HG03354 (cell line): Measurements from ENCODE around the gene RASGEF1C.

Experiments
- ATAC-seq: cut with Tn5 transposase; IDR thresholded peaks from one replicate; pipeline ENCODE4 v1.9.1; 2021; ENCODE audit warnings: mild to moderate bottlenecking; ENCODE audit not compliant: unreplicated experiment, poor library complexity, severe bottlenecking

RASGEF1C gene

DNA sequence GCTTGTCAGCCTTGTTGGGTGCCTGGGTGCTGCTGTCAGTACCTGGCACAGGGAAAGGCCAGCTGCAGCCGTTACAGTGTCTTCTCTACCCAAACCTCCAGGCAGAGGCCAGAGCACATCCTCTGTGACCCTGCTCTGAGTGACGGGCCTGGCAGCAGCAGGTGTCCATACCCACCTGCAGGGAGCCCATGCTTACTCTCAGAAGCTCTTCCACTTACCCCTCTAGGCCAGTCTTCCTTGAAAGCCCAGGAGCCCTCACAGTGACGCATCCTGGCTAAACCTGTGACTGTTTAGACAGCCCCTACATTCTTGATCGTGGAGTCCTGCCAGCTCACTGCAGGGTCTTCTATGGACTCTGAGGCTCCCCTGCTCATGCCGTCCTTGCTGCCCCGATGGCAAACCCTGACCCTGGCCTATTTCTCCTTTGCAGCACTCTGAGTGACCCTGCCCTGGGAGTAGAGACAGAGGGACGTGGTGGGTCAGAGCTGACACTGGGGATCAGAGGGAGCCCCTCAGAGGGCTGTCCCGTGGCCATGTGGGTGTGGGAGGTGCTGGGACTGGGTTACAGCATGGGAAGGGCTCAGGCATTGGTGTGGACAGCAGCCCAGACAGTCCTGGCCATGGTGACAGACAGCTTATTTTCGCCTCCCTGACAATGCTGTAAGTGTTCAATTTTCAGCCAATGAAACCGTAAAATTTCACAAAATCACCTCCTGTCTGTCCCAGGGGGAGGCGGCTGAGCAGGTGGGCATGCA, 69.9 kb downstream of the RASGEF1C start:
- no peak for ATAC-seq

DNA sequence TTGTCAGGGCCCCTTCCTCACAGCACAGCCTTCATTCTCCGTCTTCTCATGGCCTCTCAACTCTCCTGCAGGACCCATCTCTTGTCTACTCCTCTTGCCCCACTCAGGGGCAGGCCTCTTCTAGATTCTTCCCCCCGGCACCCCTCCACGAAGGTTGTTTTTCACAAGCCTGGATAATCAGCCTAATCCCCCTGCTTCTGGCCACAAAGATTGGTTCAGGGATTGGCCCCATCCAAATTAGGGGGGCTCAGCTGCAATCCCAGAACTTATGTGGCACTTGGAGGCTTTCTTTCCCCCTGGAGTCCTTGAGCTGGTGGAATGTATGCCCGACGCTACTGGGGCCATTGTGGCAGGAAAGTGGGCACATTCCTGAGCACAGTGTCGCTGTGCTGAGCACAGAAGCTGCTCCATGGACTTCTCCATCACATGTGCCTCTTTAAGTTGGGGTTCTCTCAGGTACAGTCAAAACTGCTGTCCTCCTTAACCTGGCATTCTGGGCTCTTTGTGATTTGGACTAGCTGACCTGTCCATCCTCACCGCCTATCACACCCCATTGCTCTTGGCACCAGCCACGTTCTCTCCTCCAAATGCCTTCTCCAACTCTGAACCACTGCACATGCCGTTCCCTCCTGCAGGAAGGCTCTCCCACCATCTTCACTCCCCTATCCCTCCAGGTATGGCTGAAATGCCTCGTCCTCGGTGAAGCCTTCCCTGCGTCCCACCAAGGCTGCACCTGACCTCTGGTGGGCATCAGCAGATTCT, 70.6 kb downstream of the RASGEF1C start:
- no peak for ATAC-seq

DNA sequence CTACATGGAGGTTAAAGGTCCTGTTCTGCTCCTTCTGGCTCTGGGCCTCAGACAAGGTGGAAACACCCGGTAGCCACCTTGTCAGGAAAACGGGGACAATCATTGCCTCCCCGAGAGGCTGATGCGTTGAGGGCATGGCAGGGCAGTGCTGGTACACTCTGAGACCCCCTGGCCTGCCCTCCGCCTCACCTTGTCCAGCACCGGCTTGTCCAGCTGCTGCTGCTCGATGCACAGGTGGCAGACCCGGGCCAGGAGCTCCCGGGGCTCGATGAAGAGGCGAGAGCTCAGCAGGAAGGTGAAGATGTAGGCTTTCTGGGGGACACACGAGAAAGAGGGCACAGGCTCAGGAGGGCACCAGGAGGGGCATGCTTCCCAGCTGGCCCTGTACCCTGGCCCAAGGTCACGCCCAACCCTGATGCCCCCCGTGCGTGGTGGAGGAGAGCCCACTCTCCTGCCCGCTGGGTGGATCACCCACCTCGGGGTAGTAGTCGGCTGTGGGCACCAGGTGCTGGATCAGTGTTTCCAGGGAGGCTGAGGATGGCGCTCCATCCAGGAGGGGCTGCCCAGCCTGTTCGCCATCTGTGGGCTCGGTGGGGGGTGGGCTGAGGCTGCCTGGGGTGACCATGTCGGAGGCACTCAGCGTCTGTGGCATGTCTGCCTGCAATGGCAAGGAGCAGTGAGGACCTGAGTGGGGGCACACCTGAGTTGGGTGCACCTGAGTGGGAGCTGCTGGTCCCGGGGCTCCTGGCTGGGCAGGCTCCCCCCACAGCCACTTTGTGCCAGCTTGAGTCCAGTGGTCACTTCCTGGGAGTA, 71.4 kb downstream of the RASGEF1C start:
- no peak for ATAC-seq

DNA sequence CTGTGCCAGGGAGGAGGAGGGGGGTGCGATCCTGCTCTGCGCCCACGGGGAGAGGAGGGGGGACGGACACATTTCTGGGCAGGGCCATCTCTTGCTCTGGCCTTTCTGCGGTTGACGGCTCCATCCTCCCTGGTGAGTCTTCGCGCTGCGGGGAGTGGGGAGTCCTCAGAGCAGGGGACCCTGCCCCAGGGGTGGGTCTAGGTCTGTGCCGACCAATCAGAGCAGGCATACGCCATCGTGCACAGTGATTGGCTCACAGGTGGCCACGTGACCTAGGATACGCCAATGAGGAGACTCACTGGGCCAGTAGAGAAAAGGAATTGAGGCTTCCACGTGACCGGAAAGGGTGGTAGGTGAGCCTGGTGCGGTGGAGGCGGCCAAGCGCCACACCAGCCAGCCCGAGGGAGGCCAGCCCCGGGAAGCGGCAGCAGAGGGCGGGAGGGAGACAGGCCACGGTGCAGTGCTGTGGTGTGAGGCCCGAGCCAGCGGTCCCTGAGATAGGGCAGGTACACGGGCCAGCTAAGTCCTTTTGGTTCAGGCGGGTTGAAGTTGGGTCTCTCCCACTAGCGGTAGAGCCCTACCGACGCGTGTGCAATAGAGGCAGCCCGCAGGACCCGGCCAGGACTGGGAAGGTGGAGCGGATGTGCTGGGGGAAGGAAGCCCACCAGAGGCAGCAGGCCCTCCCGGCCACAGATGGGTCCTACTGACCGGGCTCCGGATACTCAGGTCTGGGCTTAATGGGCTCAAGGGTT, 72.2 kb downstream of the RASGEF1C start:
- no peak for ATAC-seq

DNA sequence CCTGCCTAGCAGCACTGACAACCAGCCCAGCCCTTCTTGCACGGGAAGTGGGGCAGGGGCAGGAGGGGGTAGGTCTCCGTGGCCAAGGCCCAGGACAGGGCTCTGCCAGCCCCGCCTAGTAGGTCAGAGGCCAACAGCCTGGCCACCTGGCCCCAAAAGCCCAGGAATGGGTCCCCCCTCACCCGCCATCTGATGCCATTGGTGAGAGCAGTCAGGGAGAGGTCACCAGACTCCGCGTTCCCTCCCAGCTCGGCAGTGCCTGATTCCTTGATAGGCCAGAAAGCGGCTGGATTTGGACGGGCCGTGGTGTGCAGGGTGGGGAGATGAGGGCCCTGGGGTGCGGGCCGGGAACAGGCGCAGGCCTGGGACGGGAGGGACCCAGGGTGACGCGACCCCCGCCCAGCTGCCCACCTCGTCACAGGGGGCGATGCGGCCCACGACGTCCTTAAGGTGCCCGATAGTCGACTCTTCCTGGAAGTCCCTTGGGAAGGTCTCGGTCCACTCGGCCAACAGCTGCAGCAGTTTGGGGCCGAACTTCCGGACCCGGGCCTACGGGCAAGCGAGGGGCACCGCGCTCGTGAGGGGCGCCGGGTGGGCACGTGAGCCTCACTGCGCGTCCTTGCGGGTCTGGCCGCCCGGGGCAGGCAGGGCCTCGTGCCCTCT, 72.9 kb downstream of the RASGEF1C start:
- no peak for ATAC-seq

DNA sequence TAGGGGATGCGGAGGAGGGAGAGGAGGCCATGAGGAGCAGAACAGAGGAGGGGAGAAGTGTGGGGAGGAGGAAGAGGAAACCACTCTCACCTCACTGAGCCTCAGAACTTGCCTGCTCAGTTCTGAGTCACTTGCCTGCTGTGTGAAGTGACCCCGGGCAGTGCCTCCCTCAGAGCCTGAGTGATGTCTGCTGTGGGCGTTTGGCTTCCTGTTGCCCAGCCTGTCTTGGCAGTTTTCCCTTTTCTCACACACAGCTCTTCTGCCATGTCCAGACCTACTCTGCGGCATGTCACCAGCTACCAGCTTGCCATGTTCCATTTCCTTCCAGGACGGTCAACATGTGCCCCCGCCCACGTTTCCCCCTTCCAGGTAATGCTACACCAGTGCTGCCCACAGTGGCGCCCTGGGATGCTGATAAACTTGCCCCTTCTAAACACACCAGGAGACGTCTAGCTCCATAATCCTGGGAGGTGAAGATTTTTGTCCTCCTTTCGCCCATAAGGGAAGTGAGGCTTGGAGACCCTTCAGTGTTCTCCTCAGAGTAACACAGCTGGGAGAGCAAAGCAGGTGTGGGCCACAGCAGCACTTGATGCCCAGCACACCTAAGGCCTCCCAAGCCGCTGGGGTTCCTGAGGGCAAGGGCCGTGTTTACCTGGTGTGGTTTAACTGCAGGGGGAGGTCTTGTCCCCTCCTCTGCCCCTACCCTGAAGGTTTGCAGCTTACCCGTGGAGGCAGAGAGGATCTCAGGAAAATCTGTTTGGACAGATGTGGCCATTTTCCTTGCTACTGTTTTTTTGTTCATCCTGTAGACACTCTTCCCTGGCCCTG, 73.7 kb downstream of the RASGEF1C start:
- no peak for ATAC-seq

DNA sequence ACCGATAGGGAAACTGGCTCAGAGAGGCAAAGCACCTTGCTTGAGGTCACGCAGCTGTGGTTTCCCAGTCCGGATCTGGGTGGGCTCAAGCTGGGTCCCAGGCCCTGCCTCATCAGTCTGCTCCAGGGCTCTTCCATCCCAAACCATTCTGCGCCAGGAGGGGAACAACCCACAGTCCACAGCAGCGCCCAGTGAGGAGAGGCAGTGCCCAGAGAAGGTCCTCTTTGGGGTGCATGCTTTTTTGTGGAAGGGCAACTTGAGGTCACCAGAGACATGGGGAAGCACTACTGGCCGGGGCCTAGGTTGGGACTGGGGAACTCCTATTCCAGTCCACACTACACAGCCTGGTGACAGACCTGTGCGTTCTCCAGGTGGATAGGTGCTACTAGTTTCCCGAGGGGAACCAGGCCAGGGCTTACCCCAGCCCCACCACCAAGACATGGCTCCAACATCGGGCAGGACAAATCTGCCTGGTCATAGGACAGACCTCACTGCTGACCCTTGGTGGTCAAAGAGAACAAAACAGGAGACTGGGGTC, 75.0 kb downstream of the RASGEF1C start:
- no peak for ATAC-seq

DNA sequence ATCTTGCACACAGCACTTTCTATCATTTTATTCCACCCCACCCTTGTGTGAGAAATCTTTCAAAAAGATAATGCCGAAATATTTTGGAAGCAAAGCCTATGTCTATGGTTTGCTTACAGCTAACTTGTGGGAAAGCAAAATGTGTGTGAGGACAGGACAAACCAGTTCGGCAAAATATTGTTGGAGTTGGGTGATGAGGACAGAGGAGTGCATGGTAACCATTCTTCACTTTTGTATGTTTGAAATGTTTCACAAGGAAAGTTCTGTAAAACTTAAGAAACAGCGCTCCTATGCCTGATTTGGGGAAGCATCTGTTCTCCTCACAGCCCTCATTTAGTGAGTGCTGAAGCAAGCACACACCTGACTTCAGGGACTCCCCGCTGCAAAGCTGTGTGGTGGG, 75.5 kb downstream of the RASGEF1C start:
- ATAC-seq: no peak

DNA sequence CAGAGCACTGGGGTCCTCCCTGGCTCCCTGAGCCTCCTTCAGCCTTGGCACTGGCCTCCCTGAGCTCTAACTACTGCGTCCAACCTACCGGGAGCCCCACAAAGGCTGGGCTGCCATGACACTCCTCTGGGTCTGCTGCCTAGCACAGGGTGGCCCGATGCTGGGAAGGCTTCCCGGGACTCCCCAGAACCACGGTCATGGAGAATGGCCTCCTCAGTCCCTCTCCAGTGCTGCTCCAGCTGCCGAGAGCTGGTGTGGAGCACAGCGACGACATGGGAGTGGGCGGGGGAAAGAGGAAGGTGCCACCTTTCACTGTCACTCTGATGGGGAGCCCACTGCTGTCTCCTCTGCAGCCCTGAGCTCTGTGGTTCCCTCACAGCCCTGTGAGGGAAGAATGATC, 76.0 kb downstream of the RASGEF1C start:
- ATAC-seq: no peak

DNA sequence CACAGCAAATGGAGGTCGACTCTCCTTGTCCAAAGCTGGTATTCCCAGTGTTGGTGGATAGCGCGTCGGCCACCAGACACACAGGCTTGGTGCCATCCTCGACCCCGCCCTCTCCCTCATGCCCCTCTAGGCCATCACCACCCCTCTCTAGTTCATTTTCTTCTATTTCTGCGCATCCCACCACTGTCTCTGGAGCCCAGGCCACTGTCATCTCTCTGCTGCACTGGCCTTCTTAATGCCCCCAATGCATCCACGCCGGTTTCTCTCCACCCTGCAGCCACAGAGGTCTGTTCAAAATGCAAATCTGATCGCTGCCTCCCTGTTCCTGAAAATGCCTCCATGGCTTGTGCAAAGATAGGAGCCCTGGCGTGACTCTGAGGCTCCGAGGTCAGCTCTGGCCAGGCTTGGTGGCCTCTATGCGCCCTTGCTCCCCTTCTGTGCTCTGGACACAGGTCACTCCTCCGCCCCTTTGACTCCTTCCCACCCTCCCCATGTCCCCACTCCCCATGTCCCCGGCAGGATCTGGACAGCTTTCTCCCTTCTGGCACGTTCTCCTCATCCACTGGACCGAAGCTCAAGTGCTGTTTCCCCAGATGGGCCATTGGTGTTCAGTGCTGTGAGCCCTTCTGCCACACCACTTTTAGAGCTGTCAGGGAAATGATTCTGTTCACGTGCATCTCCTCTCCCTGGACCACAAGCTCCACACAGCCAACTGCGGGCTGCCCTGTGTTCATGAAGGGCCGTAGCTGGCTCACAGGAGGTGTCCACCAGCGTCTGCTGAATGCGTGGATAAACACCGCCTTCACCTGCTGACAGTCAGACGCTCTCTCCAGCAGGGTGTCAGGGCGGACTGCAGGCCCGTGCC, 77.9 kb downstream of the RASGEF1C start:
- no peak for ATAC-seq

DNA sequence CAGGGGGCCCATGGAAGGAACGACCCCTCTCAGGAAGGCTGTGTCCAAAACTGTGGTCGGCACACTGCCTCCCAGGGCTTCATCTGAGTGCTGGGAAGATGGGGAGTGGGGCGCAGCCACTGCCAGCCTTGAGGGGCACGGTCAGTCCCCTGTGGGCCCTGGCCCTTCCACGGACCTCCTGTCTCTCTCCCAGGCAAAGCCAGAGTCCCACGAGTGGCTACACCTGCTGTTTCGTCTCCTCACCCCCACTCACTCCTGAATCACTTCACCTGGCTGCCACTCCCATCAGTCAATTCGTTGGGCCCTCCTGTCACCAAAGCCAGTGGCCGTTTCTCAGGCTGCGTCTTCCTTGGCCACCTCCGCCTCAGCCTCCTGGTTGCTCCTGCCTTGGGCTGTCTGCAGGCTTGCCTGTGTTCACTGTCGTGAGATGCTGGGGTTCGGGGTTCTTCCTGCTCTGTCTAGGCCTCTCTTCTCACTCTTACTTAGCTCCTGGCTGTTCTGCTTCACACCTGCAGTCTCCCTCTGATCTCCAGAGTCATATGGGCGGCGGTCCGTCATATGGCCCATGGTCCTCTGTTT, 78.6 kb downstream of the RASGEF1C start:
- ATAC-seq: no peak

DNA sequence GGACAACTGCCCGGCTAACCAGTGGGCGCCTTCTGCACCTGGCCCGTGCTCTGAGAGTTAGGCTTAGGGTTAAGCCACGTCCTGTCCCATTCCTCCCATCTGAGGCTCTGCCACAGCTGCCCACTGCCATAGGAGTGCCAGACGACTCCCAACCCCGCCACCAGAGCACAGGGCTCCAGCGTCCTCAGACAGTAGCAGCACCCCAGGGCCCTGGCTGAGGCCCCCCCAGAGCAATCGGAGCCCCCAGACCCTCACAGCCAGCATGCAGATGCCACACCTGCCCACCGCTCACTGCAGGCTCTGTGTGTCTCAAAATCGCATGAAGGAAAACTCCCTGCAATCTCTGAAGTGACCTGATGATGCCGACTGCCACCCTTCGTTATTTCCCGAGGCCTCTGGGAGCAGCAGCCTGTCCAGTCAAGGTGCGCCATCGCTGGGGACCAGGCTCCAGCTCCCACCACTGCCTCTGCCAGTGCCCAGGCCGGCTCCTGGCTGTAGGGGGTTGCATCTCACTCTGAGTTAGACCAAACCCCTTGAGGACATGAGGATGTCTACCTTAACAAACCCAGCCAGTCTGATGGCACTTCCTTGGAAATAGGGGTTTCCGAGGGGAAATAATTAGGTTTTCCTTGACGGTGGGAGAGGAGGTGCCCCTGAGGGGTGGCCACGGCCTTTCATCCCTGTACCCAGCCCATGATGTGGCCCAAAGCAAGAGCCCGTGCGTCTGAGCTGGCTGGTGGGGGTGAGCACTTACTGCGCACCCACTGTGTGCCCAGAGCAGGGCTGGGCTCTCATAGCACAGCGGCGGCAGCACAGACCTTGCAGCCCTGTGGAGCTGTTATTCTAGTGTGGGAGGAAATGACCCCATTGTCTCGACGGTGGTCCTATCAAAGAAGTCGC, 79.5 kb downstream of the RASGEF1C start:
- no peak for ATAC-seq

DNA sequence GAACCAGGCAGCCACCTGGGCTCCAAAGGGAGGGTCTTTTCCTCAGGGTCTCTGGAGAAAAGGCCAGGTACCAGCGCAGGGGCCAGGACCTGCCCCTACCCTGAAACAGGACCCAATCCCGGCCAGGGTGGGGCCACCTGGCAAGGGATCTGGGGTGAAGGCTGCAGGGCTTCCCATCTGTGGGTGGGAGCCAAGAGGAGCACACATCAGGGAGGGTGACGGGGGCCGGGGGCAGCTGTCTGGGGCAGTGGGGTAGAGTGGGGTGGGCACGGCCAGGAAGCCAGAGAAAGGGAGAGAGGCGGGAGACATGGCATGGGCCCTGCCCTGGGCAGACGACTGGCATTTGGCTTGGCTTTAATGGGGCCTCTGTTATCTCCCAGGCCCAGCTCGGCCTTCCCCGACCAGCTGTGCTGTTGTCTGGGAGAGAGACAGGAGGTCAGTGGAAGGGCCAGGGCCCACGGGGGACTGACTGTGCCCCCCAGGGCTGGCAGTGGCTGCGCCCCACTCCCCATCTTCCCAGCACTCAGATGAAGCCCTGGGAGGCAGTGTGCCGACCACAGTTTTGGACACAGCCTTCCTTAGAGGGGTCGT, 80.2 kb downstream of the RASGEF1C start:
- ATAC-seq: no peak

DNA sequence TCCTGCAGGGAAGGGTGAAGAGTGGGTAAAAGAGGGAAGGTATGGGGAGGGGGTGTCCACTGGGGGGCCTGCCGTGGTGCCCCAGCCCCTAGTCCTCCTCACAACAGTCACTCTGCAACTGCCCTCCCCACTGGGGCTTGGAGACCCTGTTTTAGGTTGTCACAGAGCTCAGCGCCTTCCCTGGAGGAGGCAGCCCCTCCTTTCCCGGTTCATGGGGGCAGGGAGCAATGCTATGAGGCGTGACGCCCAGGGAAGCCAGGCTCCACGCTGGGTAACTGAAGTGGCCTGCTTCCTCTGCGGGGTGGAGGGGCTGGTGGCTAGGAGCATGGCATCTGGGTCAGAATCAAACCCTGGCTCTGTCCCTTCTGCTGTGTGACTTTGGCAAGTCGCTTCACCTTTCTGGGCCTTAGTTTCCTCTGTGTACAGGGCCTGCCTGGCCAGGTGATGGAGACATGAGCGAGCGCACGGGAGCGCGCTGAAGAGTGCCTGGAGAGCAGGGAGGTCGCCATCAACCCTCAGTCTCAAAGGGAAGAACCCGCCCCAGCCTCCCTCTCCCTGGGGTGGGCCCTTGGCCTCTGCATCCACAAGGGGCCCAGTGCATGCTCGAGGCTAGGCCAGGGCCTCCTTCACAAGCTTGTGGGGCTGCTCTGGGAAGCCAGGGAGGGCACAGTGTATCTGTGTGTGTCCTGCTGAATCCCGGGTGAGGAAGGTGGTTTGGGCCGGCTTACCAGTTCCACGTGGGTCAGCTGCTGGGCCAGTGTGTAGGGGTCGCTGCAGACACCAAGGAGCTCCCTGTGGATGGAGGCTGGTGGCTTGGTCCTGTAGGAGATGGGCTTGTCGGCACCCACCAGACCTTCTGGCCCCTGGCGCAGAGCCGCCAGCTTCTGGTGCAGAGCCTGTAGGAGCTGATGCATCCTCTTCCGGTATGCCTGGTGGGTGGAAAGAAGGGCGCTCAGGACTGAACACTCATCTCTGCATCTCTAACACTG, 81.0 kb downstream of the RASGEF1C start:
- ATAC-seq: no peak
